Spleen (tissue), 11 donors: ENCODE measurements around the gene SLC44A1. TPM values are rescaled to one million over a fixed set of nuclear protein-coding genes. Genes with fewer than 3 reads are reported as not detected.

Experiments
- DNase-seq: peaks from one replicate; pipeline ENCODE4 v3.0.0-alpha.2; 2020
- H3K27ac ChIP-seq, 8 donors: fragments of 200-600 bp; sonication (generic) in 7 of 8; 1 replicate in 4 of 8; 2 replicates in 4 of 8; pipeline versions ENCODE4 v1.5.0 to v1.8.0; 2016 to 2021; ENCODE audit warnings: inconsistent platforms in 4 of 8, mild to moderate bottlenecking in 4 of 8, moderate library complexity in 1 of 8
- H3K27me3 ChIP-seq, 7 donors: fragments of 200-600 bp; sonication (generic) in 6 of 7; replicated peaks in 1 of 7; 1 replicate in 4 of 7; 2 replicates in 3 of 7; pipeline versions ENCODE4 v1.5.0 to v1.8.0; 2016 to 2021; ENCODE audit warnings: inconsistent platforms in 3 of 7, mild to moderate bottlenecking in 1 of 7
- H3K36me3 ChIP-seq, 6 donors: fragments of 200-600 bp; sonication (generic) in 5 of 6; 1 replicate in 4 of 6; 2 replicates in 2 of 6; pipeline versions ENCODE4 v1.5.0 to v1.8.0; 2016 to 2021; ENCODE audit warnings: inconsistent platforms in 2 of 6
- H3K4me1 ChIP-seq, 6 donors: fragments of 200-600 bp; sonication (generic) in 5 of 6; 1 replicate in 3 of 6; 2 replicates in 3 of 6; pipeline versions ENCODE4 v1.5.0 to v1.8.0; 2016 to 2021; ENCODE audit warnings: inconsistent platforms in 3 of 6
- H3K4me3 ChIP-seq, 8 donors: fragments of 200-600 bp; sonication (generic) in 7 of 8; 1 replicate in 4 of 8; 2 replicates in 4 of 8; pipeline versions ENCODE4 v1.5.0 to v1.8.0; 2016 to 2021; ENCODE audit warnings: inconsistent platforms in 4 of 8, mild to moderate bottlenecking in 4 of 8, moderate library complexity in 2 of 8
- H3K9me3 ChIP-seq, 8 donors: fragments of 200-600 bp; sonication (generic) in 7 of 8; 1 replicate in 4 of 8; 2 replicates in 4 of 8; pipeline versions ENCODE4 v1.5.0 to v1.8.0; 2016 to 2021; ENCODE audit warnings: inconsistent platforms in 4 of 8
- CTCF ChIP-seq, 11 experiments: fragments of 200-600 bp in 7 of 11; fragments of 450-650 bp in 4 of 11; sonication (generic) in 4 of 11; IDR thresholded peaks in 8 of 11; conservative IDR thresholded peaks in 3 of 11; 1 replicate in 7 of 11; 2 replicates in 4 of 11; pipeline versions ENCODE4 v1.4.0 to v1.8.0; 2016 to 2021; ENCODE audit warnings: antibody characterized with exemption in 11 of 11, inconsistent platforms in 4 of 11, mild to moderate bottlenecking in 1 of 11
- POLR2A ChIP-seq, 3 donors: fragments of 450-650 bp; IDR thresholded peaks; one replicate each; pipeline ENCODE4 v1.5.1; 2017; ENCODE audit warnings: antibody characterized with exemption in 3 of 3, mild to moderate bottlenecking in 1 of 3
- POLR2AphosphoS5 ChIP-seq, 3 donors: sonication (generic); formaldehyde crosslinking; IDR thresholded peaks; one replicate each; pipeline ENCODE4 v1.5.1; 2017; ENCODE audit warnings: antibody characterized with exemption in 3 of 3
- whole genome bisulfite sequencing, 5 donors: extraction: QIAGEN DNeasy Blood & Tissue Kit in 3 of 5; methylation state at CpG; one replicate each; pipeline versions ENCODE4 v1.1.5 to v1.1.7; 2013 to 2018; 5-methylcytosine and 5-hydroxymethylcytosine counted together
- intact Hi-C: fragments of 100-400 bp; cut with DNase I; formaldehyde crosslinking; loops from one replicate; pipeline ENCODE4 v1.15.0; 2023; ENCODE audit warnings: low total_unique reads
- polyA plus RNA-seq, 3 donors: library from polyadenylated mRNA; stranded (reverse); fragments of 200-250 nt; gene quantifications; one replicate each; pipeline ENCODE4 v1.2.1, GENCODE V29; 2013
- total RNA-seq, 7 donors: library from RNA; depleted of rRNA in 3 of 7; stranded (reverse); fragments of >200 nt in 3 of 7; fragmentation: NEBNext Ultra II Directional in 4 of 7; extraction: Animal tissue kit (Norgen Biotek cat#: 25700) in 4 of 7; gene quantifications; one replicate each; pipeline versions ENCODE4 v1.1.0 to v1.2.1, GENCODE V29; 2016 to 2021
- donor health status: healthy with polysubstance abuse.
- donor health status: DM: no; HTN: no; CAD: no; lungs with moderate emphysema.
- donor health status: DM: no; HTN: no; CAD: no.
- donor health status: Bipolar disorder and iron deficiency.
- donor health status: healthy.
- donor health status: DM: no; HTN: no; CAD: no.
- donor health status: DM: yes; HTN: yes; CAD: no.

Gene SLC44A1
- total and polyA plus RNA-seq, 10 donors: 3.1 to 27.5 (median 21.9) TPM

- Histone ChIP-seq H3K27ac (no peak overlapping the region), H3K9me3 (no peaks in the 10 kb centered on the region), H3K4me1 (peaks cover 0 to 26% (median 16%) of the 10 kb centered on the region in 6 donors), H3K4me3 (no peak overlapping the region), H3K36me3 (no peaks in the 10 kb centered on the region), H3K27me3 (no peaks in the 10 kb centered on the region)
- intact Hi-C loops: no loop called here
- TF ChIP-seq CTCF (IDR thresholded peaks at IDR 0.05 in 8 of 11, conservative IDR thresholded peaks at IDR 0.05 in 3 of 11) (no peak), POLR2AphosphoS5 (IDR thresholded peaks at IDR 0.05) (no peak), POLR2A (IDR thresholded peaks at IDR 0.05) (no peak)
- no peak for DNase-seq
- WGBS, 5 donors: 88 to 94% (median 89%) methylated on average over 8 of the region's 8 CpGs
Observed at GRCh38 chr9:105445203-105445881, 200.9 kb downstream of the SLC44A1 start.

GRCh38 chr9:105447386-105447813 is 202.9 kb downstream of the SLC44A1 start:
- TF ChIP-seq CTCF (IDR thresholded peaks at IDR 0.05 in 8 of 11, conservative IDR thresholded peaks at IDR 0.05 in 3 of 11): no peak
- TF ChIP-seq POLR2AphosphoS5 (IDR thresholded peaks at IDR 0.05): no peak
- TF ChIP-seq POLR2A (IDR thresholded peaks at IDR 0.05): no peak
- no peak for DNase-seq
- Histone ChIP-seq H3K27ac (peak overlapping the region in 7 of 8 donors; percentile 22 to 82 (median 69)), H3K9me3 (no peaks in the 10 kb centered on the region), H3K27me3 (no peaks in the 10 kb centered on the region), H3K4me1 (peaks cover 0 to 26% (median 16%) of the 10 kb centered on the region in 6 donors), H3K4me3 (peak overlapping the region; percentile 69 to 99 (median 86)), H3K36me3 (no peaks in the 10 kb centered on the region)
- WGBS, 5 donors: 26 to 31% (median 27%) methylated on average over 16 of the region's 16 CpGs
- intact Hi-C loops: no loop called here

DNA sequence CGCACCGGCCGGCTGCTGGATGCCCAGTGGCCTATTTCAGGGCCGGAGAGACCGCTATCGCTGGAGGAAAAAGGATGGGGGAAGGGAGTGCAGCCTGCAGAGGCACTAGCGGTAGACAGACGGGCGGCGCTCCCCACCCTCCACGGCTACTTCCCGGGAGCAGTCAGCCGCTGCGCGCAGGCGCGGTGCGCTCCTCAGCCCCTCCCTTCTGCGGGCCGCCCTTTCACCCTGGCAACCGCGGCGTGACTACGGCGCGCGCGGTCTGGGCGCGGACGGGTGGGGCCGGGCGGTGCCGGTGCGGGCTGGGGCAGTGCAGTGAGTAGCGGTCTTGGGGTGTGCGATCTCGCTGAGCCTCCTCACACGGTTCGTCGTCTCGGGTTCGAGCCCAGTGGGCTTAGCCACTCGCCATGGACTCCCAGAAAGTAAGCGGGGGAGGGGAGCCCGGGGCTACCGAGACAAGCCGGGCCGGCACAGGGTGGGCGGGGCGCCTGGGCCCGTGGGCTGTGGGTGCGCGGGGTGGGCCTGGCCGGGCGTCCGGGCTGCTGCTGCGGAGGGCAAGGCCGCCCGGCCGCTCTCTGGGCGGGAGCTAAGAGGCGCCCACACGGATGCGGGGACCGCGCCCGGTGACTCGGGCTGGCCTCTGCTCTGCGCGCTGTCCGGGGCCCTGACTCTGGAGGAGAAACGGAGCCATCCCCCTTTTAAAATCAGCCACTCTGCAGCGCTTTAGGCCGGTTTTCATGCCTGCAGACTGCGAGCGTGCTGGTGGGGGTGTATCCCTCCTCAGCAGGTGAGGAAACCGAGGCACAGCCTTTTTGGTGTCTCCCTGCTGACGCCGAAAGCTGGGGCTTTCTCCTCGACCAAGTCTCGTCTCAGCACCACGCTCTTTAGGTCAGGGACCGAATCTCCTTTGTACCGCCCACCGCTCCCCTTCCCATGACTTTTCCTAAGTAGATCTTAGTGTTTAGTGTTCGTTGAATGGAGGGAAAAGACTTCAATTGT is 203.7 kb downstream of the SLC44A1 start, which contains the start of gene FSD1L:
FSD1L (plus strand) TSS at position 221 of the 999 bp plus-strand sequence; CDS start at position 408, 187 bp downstream.
- TF ChIP-seq POLR2A (IDR thresholded peaks at IDR 0.05): no peak
- peak in 5 of 11 experiments; percentile 5 to 52 (median 21) for TF ChIP-seq CTCF (IDR thresholded peaks at IDR 0.05 in 8 of 11, conservative IDR thresholded peaks at IDR 0.05 in 3 of 11)
- TF ChIP-seq POLR2AphosphoS5 (IDR thresholded peaks at IDR 0.05): peak; percentile 74 to 84 (median 79)
- Histone ChIP-seq H3K9me3 (no peaks in the 10 kb centered on the region), H3K27me3 (no peaks in the 10 kb centered on the region), H3K36me3 (no peaks in the 10 kb centered on the region), H3K4me1 (peaks cover 0 to 26% (median 16%) of the 10 kb centered on the region in 6 donors), H3K27ac (peak within 1 kb of the TSS in 7 of 8 donors; percentile 22 to 82 (median 69)), H3K4me3 (peak within 1 kb of the TSS; percentile 69 to 99 (median 86))
- intact Hi-C loops: no loop called here
- WGBS, 5 donors: 1 to 6% (median 1%) methylated on average over 38 to 87 of the region's 87 CpGs
- DNase-seq: peak; percentile 97
